ENCODE results near the gene TSHZ2.

The TSHZ2 gene

GRCh38 chr20:52999040-52999439, 26.9 kb downstream of the TSHZ2 start:
- TF ChIP-seq FOXA1 (IDR thresholded peaks at IDR 0.05) (no peak), FOXM1 (IDR thresholded peaks at IDR 0.05; ENCODE audit: borderline replicate concordance) (no peak), TARDBP (IDR thresholded peaks at IDR 0.05) (no peak), SP1 (IDR thresholded peaks at IDR 0.05) (no peak), ELF4 (IDR thresholded peaks at IDR 0.05) (no peak), ARNT (IDR thresholded peaks at IDR 0.05) (no peak), NFRKB (IDR thresholded peaks at IDR 0.05) (no peak), L3MBTL2 (conservative IDR thresholded peaks at IDR 0.05) (no peak), SUZ12 (IDR thresholded peaks at IDR 0.05) (no peak), LEF1 (IDR thresholded peaks at IDR 0.05; ENCODE audit: borderline replicate concordance) (no peak), CTBP1 (IDR thresholded peaks at IDR 0.05; ENCODE audit: borderline replicate concordance) (no peak), ZNF384 (IDR thresholded peaks at IDR 0.05) (no peak), FOXK2 (IDR thresholded peaks at IDR 0.05) (no peak), BHLHE40 (IDR thresholded peaks at IDR 0.05; ENCODE audit: borderline replicate concordance) (no peak)
- CTCF ChIA-PET = no interaction called here
- no peak for DNase-seq (ENCODE audit: extremely low spot score)
- POLR2A ChIA-PET = no interaction called here

GRCh38 chr20:53001498-53002301, 29.5 kb downstream of the TSHZ2 start:
- CTCF ChIA-PET = no interaction called here
- no peak for TF ChIP-seq SUZ12 (IDR thresholded peaks at IDR 0.05)
- TF ChIP-seq FOXK2 (IDR thresholded peaks at IDR 0.05) = no peak
- no peak for TF ChIP-seq BHLHE40 (IDR thresholded peaks at IDR 0.05; ENCODE audit: borderline replicate concordance)
- TF ChIP-seq CTBP1 (IDR thresholded peaks at IDR 0.05; ENCODE audit: borderline replicate concordance) = no peak
- no peak for TF ChIP-seq NFRKB (IDR thresholded peaks at IDR 0.05)
- no peak for TF ChIP-seq HDGF (IDR thresholded peaks at IDR 0.05; ENCODE audit: borderline replicate concordance)
- no peak for TF ChIP-seq FOXA1 (IDR thresholded peaks at IDR 0.05)
- no peak for TF ChIP-seq PKNOX1 (IDR thresholded peaks at IDR 0.05)
- TF ChIP-seq ZNF384 (IDR thresholded peaks at IDR 0.05) = no peak
- no peak for TF ChIP-seq TARDBP (IDR thresholded peaks at IDR 0.05)
- TF ChIP-seq L3MBTL2 (conservative IDR thresholded peaks at IDR 0.05) = no peak
- no peak for TF ChIP-seq ARNT (IDR thresholded peaks at IDR 0.05)
- TF ChIP-seq LEF1 (IDR thresholded peaks at IDR 0.05; ENCODE audit: borderline replicate concordance) = no peak
- POLR2A ChIA-PET = interaction anchor here (1.5 kb wide), 1 partner anchor 28 kb away, joined by 3 read pairs; no protein-coding TSS in a partner anchor
- no peak for DNase-seq (ENCODE audit: extremely low spot score)

- ChIA-PET POLR2A (no interaction called here), CTCF (interaction anchor here (0.6 kb wide), 1 partner anchor 130 kb away, joined by 3 read pairs; no protein-coding TSS in a partner anchor)
- no peak for DNase-seq (ENCODE audit: extremely low spot score)
- no peak for TF ChIP-seq FOXA1 (IDR thresholded peaks at IDR 0.05)
- no peak for TF ChIP-seq ELF4 (IDR thresholded peaks at IDR 0.05)
- TF ChIP-seq CTBP1 (IDR thresholded peaks at IDR 0.05; ENCODE audit: borderline replicate concordance) = no peak
- TF ChIP-seq SUZ12 (IDR thresholded peaks at IDR 0.05) = no peak
- no peak for TF ChIP-seq FOXM1 (IDR thresholded peaks at IDR 0.05; ENCODE audit: borderline replicate concordance)
- TF ChIP-seq SP1 (IDR thresholded peaks at IDR 0.05) = no peak
- TF ChIP-seq L3MBTL2 (conservative IDR thresholded peaks at IDR 0.05) = no peak
- no peak for TF ChIP-seq BHLHE40 (IDR thresholded peaks at IDR 0.05; ENCODE audit: borderline replicate concordance)
- no peak for TF ChIP-seq ZNF384 (IDR thresholded peaks at IDR 0.05)
- TF ChIP-seq FOXK2 (IDR thresholded peaks at IDR 0.05) = no peak
- no peak for TF ChIP-seq LEF1 (IDR thresholded peaks at IDR 0.05; ENCODE audit: borderline replicate concordance)
- no peak for TF ChIP-seq PKNOX1 (IDR thresholded peaks at IDR 0.05)
- TF ChIP-seq HDGF (IDR thresholded peaks at IDR 0.05; ENCODE audit: borderline replicate concordance) = no peak
- no peak for TF ChIP-seq NFRKB (IDR thresholded peaks at IDR 0.05)
- no peak for TF ChIP-seq ARNT (IDR thresholded peaks at IDR 0.05)
- TF ChIP-seq TARDBP (IDR thresholded peaks at IDR 0.05) = no peak
These were observed 30.6 kb downstream of the TSHZ2 start for GRCh38 chr20:53002786-53003185.

GRCh38 chr20:53003420-53004154, 31.4 kb downstream of the TSHZ2 start:
- CTCF ChIA-PET = no interaction called here
- TF ChIP-seq PKNOX1 (IDR thresholded peaks at IDR 0.05) (peak; percentile 57; the same call in 1 of the 2 replicates), L3MBTL2 (conservative IDR thresholded peaks at IDR 0.05) (no peak)
- no peak for DNase-seq (ENCODE audit: extremely low spot score)
- POLR2A ChIA-PET = no interaction called here

- POLR2A ChIA-PET = no interaction called here
- DNase-seq (ENCODE audit: extremely low spot score) = no peak
- TF ChIP-seq ARNT (IDR thresholded peaks at IDR 0.05) (no peak), BHLHE40 (IDR thresholded peaks at IDR 0.05; ENCODE audit: borderline replicate concordance) (no peak), CTBP1 (IDR thresholded peaks at IDR 0.05; ENCODE audit: borderline replicate concordance) (no peak), FOXM1 (IDR thresholded peaks at IDR 0.05; ENCODE audit: borderline replicate concordance) (no peak), SP1 (IDR thresholded peaks at IDR 0.05) (no peak), NFRKB (IDR thresholded peaks at IDR 0.05) (no peak), FOXA1 (IDR thresholded peaks at IDR 0.05) (no peak), HDGF (IDR thresholded peaks at IDR 0.05; ENCODE audit: borderline replicate concordance) (no peak), FOXK2 (IDR thresholded peaks at IDR 0.05) (no peak), TARDBP (IDR thresholded peaks at IDR 0.05) (no peak), ELF4 (IDR thresholded peaks at IDR 0.05) (no peak), PKNOX1 (IDR thresholded peaks at IDR 0.05) (no peak), SUZ12 (IDR thresholded peaks at IDR 0.05) (no peak), LEF1 (IDR thresholded peaks at IDR 0.05; ENCODE audit: borderline replicate concordance) (no peak)
- CTCF ChIA-PET = no interaction called here
These were observed 32.2 kb downstream of the TSHZ2 start for GRCh38 chr20:53004267-53004813.

Data from HEK293T (cell line).